Measurements from ENCODE around the gene C6orf89. TPM values are rescaled to one million over a fixed set of nuclear protein-coding genes. Genes with fewer than 3 reads are reported as not detected.

C6orf89 gene
- total RNA-seq, 2 donors from 2014 or later, result 13.9 to 16.8 TPM

DNA sequence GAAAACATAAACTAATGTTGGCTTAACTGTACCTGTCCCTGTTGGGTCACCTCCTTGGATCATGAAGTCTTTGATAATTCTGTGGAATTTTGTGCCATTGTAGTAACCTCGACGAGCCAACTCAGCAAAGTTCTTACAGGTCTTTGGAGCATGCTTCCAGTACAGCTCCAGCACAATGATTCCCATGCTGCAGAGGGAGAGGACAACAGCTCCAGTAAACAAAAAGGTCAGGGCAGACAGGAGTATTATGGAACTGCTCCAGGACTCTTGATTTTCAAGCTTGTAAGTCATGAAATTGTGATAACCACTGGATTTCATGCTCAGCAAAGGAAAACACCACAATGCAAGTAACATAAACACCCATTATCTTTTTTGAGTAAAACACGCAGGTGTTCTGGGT, 14.1 kb upstream of the C6orf89 start:
- H3K27me3 ChIP-seq (ENCODE audit: control insufficient read depth, insufficient read depth, low read length, poor library complexity, severe bottlenecking), result peaks cover 5% of the 10 kb centered on the region
- H3K27ac Mint-ChIP-seq, result no peak overlapping the region
- WGBS, 2 experiments (ENCODE audit: insufficient coverage in 1 of 2, insufficient read length in 1 of 2), result 95 to 96% methylated on average over 2 to 3 of the region's 3 CpGs
- H3K4me1 ChIP-seq (ENCODE audit: control insufficient read depth, insufficient read depth, low read length), result peaks cover 4% of the 10 kb centered on the region
- peaks cover 5% of the 10 kb centered on the region for H3K27me3 Mint-ChIP-seq (ENCODE audit: insufficient read depth)
- no peak overlapping the region for H3K27ac ChIP-seq (ENCODE audit: low read depth, low read length)
- H3K9me3 ChIP-seq (ENCODE audit: control insufficient read depth, low read length), result no peaks in the 10 kb centered on the region
- H3K4me1 Mint-ChIP-seq, result peaks cover 24% of the 10 kb centered on the region
- DNase-seq, result no peak
- TF ChIP-seq, protein P1, sequence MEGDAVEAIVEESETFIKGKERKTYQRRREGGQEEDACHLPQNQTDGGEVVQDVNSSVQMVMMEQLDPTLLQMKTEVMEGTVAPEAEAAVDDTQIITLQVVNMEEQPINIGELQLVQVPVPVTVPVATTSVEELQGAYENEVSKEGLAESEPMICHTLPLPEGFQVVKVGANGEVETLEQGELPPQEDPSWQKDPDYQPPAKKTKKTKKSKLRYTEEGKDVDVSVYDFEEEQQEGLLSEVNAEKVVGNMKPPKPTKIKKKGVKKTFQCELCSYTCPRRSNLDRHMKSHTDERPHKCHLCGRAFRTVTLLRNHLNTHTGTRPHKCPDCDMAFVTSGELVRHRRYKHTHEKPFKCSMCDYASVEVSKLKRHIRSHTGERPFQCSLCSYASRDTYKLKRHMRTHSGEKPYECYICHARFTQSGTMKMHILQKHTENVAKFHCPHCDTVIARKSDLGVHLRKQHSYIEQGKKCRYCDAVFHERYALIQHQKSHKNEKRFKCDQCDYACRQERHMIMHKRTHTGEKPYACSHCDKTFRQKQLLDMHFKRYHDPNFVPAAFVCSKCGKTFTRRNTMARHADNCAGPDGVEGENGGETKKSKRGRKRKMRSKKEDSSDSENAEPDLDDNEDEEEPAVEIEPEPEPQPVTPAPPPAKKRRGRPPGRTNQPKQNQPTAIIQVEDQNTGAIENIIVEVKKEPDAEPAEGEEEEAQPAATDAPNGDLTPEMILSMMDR (conservative IDR thresholded peaks at IDR 0.05), result no peak
- H3K36me3 Mint-ChIP-seq (ENCODE audit: low read depth), result peaks cover 36% of the 10 kb centered on the region
- no peak overlapping the region for H3K4me3 ChIP-seq (ENCODE audit: low read length)
- H3K9me3 Mint-ChIP-seq, result no peaks in the 10 kb centered on the region
- peaks cover 37% of the 10 kb centered on the region for H3K36me3 ChIP-seq (ENCODE audit: control insufficient read depth, insufficient read depth, low read length)
- no peak overlapping the region for H3K4me3 Mint-ChIP-seq
- H3K9ac ChIP-seq (ENCODE audit: extremely low read depth, low read length, poor library complexity, severe bottlenecking), result no peak overlapping the region

DNA sequence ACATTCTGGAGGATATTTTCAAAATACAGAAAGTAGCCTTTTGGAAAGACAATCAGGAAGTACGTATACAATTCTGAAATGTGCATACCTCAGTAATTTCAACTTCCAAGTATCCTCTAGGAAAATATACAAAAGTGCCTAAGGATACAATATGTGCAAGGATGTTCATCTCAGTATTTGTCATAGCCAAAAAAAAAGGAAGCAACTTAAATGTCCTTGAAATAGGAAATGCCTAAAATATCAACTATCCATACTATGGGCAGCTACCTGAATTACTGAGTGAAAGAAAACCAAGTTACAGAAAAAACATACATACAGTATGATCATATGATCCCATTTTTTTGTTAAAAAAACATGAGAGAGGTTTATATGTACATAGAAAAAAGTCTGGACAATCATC, 12.6 kb upstream of the C6orf89 start:
- Histone ChIP-seq H3K9me3 (ENCODE audit: control insufficient read depth, low read length) (no peaks in the 10 kb centered on the region), H3K4me1 (ENCODE audit: control insufficient read depth, insufficient read depth, low read length) (no peaks in the 10 kb centered on the region), H3K27ac (ENCODE audit: low read depth, low read length) (no peak overlapping the region), H3K4me3 (ENCODE audit: low read length) (peak overlapping the region; percentile 97), H3K9ac (ENCODE audit: extremely low read depth, low read length, poor library complexity, severe bottlenecking) (no peak overlapping the region), H3K27me3 (ENCODE audit: control insufficient read depth, insufficient read depth, low read length, poor library complexity, severe bottlenecking) (peaks cover 12% of the 10 kb centered on the region), H3K36me3 (ENCODE audit: control insufficient read depth, insufficient read depth, low read length) (peaks cover 26% of the 10 kb centered on the region)
- TF ChIP-seq, protein P1 (conservative IDR thresholded peaks at IDR 0.05), result no peak
- no peak for DNase-seq
- 87% methylated on average over 1 of the region's 1 CpG; no CpG with 5 or more reads in 1 of the 2 experiments for WGBS, 2 experiments (ENCODE audit: insufficient coverage in 1 of 2, insufficient read length in 1 of 2)
- no peaks in the 10 kb centered on the region for H3K9me3 Mint-ChIP-seq
- peaks cover 14% of the 10 kb centered on the region for H3K4me1 Mint-ChIP-seq
- H3K27me3 Mint-ChIP-seq (ENCODE audit: insufficient read depth), result peaks cover 16% of the 10 kb centered on the region
- peaks cover 24% of the 10 kb centered on the region for H3K36me3 Mint-ChIP-seq (ENCODE audit: low read depth)
- H3K27ac Mint-ChIP-seq, result no peak overlapping the region
- peak overlapping the region; percentile 87 for H3K4me3 Mint-ChIP-seq

DNA sequence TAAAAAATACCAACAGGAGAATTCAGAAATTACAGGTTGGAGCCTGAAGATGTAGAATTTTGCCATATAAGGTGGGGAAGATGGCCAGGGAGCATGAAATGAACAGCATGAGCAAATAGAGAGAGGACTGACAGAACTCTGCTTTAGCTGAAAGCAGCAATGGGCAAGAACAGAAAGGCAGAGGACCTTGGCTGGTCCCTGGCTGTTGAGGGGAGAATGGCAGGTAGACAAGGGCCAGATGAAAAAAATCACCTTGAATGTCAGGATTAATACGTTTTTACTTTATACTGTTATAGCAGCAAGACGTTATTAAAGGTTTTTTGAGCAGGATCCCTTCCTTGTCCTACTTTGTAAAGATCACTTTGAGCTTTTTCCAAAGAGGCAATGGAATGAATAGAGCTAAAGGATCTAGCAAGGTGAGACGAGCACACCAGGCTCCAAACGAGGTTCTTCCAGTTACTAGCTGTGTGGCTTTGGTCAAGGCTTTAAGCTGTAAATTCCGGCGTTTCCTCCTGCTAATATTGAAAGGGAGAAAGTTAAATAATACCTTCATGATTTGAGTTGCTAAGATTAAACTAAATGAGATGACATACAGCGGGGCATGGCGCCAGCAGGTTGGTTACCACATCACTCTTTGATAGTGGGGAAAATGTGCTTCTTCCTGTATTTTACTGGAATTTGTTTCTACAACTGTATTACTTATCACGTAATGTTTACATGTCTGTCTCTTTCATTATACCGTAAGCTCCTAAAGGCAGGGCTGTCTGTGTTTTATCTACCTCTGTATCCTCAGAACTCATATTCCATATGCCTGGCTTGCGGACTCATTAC, 11.9 kb upstream of the C6orf89 start:
- H3K27me3 ChIP-seq (ENCODE audit: control insufficient read depth, insufficient read depth, low read length, poor library complexity, severe bottlenecking), result peaks cover 16% of the 10 kb centered on the region
- no peaks in the 10 kb centered on the region for H3K9me3 ChIP-seq (ENCODE audit: control insufficient read depth, low read length)
- Mint-ChIP-seq H3K27ac (peak overlapping the region; percentile 99), H3K4me3 (peak overlapping the region; percentile 87), H3K36me3 (ENCODE audit: low read depth) (peaks cover 19% of the 10 kb centered on the region), H3K4me1 (peaks cover 13% of the 10 kb centered on the region), H3K9me3 (no peaks in the 10 kb centered on the region), H3K27me3 (ENCODE audit: insufficient read depth) (peaks cover 20% of the 10 kb centered on the region)
- no peak for DNase-seq
- peaks cover 26% of the 10 kb centered on the region for H3K36me3 ChIP-seq (ENCODE audit: control insufficient read depth, insufficient read depth, low read length)
- 21 to 41% methylated on average over 6 to 11 of the region's 11 CpGs for WGBS, 2 experiments (ENCODE audit: insufficient coverage in 1 of 2, insufficient read length in 1 of 2)
- TF ChIP-seq, protein P1 (conservative IDR thresholded peaks at IDR 0.05), result peak; percentile 71
- H3K9ac ChIP-seq (ENCODE audit: extremely low read depth, low read length, poor library complexity, severe bottlenecking), result peak overlapping the region; percentile 74
- H3K27ac ChIP-seq (ENCODE audit: low read depth, low read length), result peak overlapping the region; percentile 84
- no peaks in the 10 kb centered on the region for H3K4me1 ChIP-seq (ENCODE audit: control insufficient read depth, insufficient read depth, low read length)
- peak overlapping the region; percentile 97 for H3K4me3 ChIP-seq (ENCODE audit: low read length)

Measured in endodermal cell (in vitro differentiated cells).